ENCODE results near the gene MAN1B1.

DNA sequence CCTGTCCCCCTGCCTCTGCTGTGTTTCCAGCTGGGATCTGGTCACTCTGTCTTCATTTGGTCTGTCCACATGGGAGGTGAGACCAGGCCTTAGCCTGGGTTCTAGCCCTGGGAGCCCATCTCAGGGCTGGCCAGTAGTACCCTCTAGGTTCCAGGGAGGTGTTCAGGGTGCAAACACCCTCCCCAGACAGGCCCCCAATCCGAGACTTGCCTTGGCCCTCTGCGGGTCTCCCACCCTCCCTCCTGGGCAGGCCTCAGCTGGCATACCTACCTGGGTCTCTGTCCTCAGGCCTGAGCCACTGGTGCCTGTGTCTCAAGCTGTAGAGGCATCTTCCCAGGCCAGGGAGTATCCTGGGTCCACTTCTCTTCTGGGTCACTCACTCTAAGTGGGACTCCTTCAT lies 15.5 kb upstream of the MAN1B1 start:
- TF ChIP-seq, protein P1, sequence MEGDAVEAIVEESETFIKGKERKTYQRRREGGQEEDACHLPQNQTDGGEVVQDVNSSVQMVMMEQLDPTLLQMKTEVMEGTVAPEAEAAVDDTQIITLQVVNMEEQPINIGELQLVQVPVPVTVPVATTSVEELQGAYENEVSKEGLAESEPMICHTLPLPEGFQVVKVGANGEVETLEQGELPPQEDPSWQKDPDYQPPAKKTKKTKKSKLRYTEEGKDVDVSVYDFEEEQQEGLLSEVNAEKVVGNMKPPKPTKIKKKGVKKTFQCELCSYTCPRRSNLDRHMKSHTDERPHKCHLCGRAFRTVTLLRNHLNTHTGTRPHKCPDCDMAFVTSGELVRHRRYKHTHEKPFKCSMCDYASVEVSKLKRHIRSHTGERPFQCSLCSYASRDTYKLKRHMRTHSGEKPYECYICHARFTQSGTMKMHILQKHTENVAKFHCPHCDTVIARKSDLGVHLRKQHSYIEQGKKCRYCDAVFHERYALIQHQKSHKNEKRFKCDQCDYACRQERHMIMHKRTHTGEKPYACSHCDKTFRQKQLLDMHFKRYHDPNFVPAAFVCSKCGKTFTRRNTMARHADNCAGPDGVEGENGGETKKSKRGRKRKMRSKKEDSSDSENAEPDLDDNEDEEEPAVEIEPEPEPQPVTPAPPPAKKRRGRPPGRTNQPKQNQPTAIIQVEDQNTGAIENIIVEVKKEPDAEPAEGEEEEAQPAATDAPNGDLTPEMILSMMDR (IDR thresholded peaks at IDR 0.05), result no peak
- TF ChIP-seq POLR2A (IDR thresholded peaks at IDR 0.05), result no peak
